ENCODE results near the gene HAPLN3.

GRCh38 chr15:88902221-88902835, 7.0 kb upstream of the HAPLN3 start:
- TF ChIP-seq TAF1 (IDR thresholded peaks at IDR 0.05; ENCODE audit: borderline replicate concordance, low read depth, low read length) = no peak
- no peak for TF ChIP-seq CTCF (IDR thresholded peaks at IDR 0.05)
- TF ChIP-seq REST (IDR thresholded peaks at IDR 0.05; ENCODE audit: low read depth, low read length) = no peak
- TF ChIP-seq YY1 (IDR thresholded peaks at IDR 0.05; ENCODE audit: low read depth) = no peak
- no peak for TF ChIP-seq RFX5 (IDR thresholded peaks at IDR 0.05; ENCODE audit: low read length)
- TF ChIP-seq SMC3 (IDR thresholded peaks at IDR 0.05; ENCODE audit: low read depth, low read length) = no peak
- TF ChIP-seq EP300 (IDR thresholded peaks at IDR 0.05; ENCODE audit: borderline replicate concordance in 1 of 2, low read depth in 1 of 2, low read length in 1 of 2) = no peak
- TF ChIP-seq GATA2 (CRISPR knock-in tag; IDR thresholded peaks at IDR 0.05) = no peak
- TF ChIP-seq NFIC (IDR thresholded peaks at IDR 0.05; ENCODE audit: borderline replicate concordance) = no peak
- TF ChIP-seq PBX3 (IDR thresholded peaks at IDR 0.05) = no peak
- no peak for TF ChIP-seq TEAD4 (IDR thresholded peaks at IDR 0.05; ENCODE audit: borderline replicate concordance, insufficient read depth)
- TF ChIP-seq MAX (IDR thresholded peaks at IDR 0.05; ENCODE audit: low read depth) = no peak
- no peak for TF ChIP-seq JUND (IDR thresholded peaks at IDR 0.05)
- no peak for TF ChIP-seq POLR2AphosphoS5 (IDR thresholded peaks at IDR 0.05; ENCODE audit: low read depth, low read length)

Measured in SK-N-SH (cell line).